Adrenal gland (tissue), 12 donors: ENCODE data around the gene FRG2B. TPM values are rescaled to one million over a fixed set of nuclear protein-coding genes. Genes with fewer than 3 reads are reported as not detected.
"Not testable (repeated sequence)": the region's sequence is repeated elsewhere in the genome, so short reads cannot be mapped to it uniquely, and the experiment has no call there.

Experiments
- DNase-seq, 7 donors: peaks; one replicate each; pipeline ENCODE4 v3.0.0-alpha.2; 2019 to 2020
- H3K27ac ChIP-seq, 5 donors: fragments of 200-600 bp; sonication (generic) in 4 of 5; 1 replicate in 3 of 5; 2 replicates in 2 of 5; pipeline versions ENCODE4 v1.5.1 to v1.8.0; 2016 to 2020; ENCODE audit warnings: mild to moderate bottlenecking in 1 of 5
- H3K27me3 ChIP-seq: fragments of 200-600 bp; 2 replicates; pipeline ENCODE4 v1.8.0; 2021
- H3K36me3 ChIP-seq, 2 donors: fragments of 200-600 bp; replicated peaks in 1 of 2; 1 replicate in 1 of 2; 2 replicates in 1 of 2; pipeline versions ENCODE4 v1.5.1 to v1.8.0; 2018 to 2022
- H3K4me1 ChIP-seq, 2 donors: fragments of 200-600 bp; replicated peaks in 1 of 2; 1 replicate in 1 of 2; 2 replicates in 1 of 2; pipeline versions ENCODE4 v1.5.1 to v1.8.0; 2018 to 2021
- H3K4me3 ChIP-seq, 4 donors: fragments of 200-600 bp; sonication (generic) in 3 of 4; one replicate each; pipeline ENCODE4 v1.5.1; 2016 to 2018
- H3K9me3 ChIP-seq, 3 donors: fragments of 200-600 bp; sonication (generic) in 1 of 3; replicated peaks in 1 of 3; 1 replicate in 2 of 3; 2 replicates in 1 of 3; pipeline versions ENCODE4 v1.5.1 to v1.8.0; 2016 to 2021
- POLR2A ChIP-seq, 2 donors: fragments of 450-650 bp; IDR thresholded peaks; one replicate each; pipeline ENCODE4 v1.6.1; 2017; ENCODE audit warnings: antibody characterized with exemption in 2 of 2, mild to moderate bottlenecking in 2 of 2, moderate library complexity in 1 of 2
- WGBS, 4 donors: extraction: QIAGEN DNeasy Blood & Tissue Kit in 2 of 4; methylation state at CpG; one replicate each; pipeline versions ENCODE4 v1.1.5 to v1.1.7; 2013 to 2017; 5-methylcytosine and 5-hydroxymethylcytosine counted together
- intact Hi-C, 2 donors: fragments of 100-400 bp; cut with DNase I; formaldehyde crosslinking; loops; one replicate each; pipeline versions ENCODE4 v1.14.1 to v1.15.0; 2022 to 2023
- polyA plus RNA-seq, 3 donors: library from polyadenylated mRNA; stranded (reverse); fragments of 200-250 nt in 2 of 3; fragments of 350-450 nt in 1 of 3; fragmentation: Illumina TruSeq in 1 of 3; extraction: RNeasy Lipid Tissue Mini Kit (QIAGEN cat#74804) in 1 of 3; gene quantifications; one replicate each; pipeline ENCODE4 v1.2.3, GENCODE V29; 2013 to 2014
- total RNA-seq, 9 donors: library from RNA; depleted of rRNA in 4 of 9; stranded (reverse); fragments of >200 nt in 4 of 9; fragments of 120-200 nt in 1 of 9; fragmentation: NEBNext Ultra II Directional in 1 of 9; extraction: Animal tissue kit (Norgen Biotek cat#: 25700) in 1 of 9; gene quantifications; one replicate each; pipeline versions ENCODE4 v1.1.0 to v1.2.4, GENCODE V29; 2013 to 2023
- TF ChIP-seq, protein P1 (sequence below), 6 experiments: fragments of 450-650 bp in 4 of 6; fragments of 200-600 bp in 2 of 6; sonication (generic) in 1 of 6; IDR thresholded peaks; 1 replicate in 5 of 6; 2 replicates in 1 of 6; pipeline versions ENCODE4 v1.5.1 to v1.8.0; 2016 to 2021; ENCODE audit warnings: antibody characterized with exemption in 6 of 6, mild to moderate bottlenecking in 2 of 6, moderate library complexity in 1 of 6
- donor health status: healthy with polysubstance abuse.
- donor health status: Bipolar disorder and iron deficiency.
- donor health status: DM: yes; HTN: yes; CAD: no.
- donor health status: DM: no; HTN: no; CAD: no.
- donor health status: DM: no; HTN: no; CAD: no.
- donor health status: DM: yes; HTN: yes; CAD: no.

FRG2B gene
- total and polyA plus RNA-seq, 12 donors, result not detected

DNA sequence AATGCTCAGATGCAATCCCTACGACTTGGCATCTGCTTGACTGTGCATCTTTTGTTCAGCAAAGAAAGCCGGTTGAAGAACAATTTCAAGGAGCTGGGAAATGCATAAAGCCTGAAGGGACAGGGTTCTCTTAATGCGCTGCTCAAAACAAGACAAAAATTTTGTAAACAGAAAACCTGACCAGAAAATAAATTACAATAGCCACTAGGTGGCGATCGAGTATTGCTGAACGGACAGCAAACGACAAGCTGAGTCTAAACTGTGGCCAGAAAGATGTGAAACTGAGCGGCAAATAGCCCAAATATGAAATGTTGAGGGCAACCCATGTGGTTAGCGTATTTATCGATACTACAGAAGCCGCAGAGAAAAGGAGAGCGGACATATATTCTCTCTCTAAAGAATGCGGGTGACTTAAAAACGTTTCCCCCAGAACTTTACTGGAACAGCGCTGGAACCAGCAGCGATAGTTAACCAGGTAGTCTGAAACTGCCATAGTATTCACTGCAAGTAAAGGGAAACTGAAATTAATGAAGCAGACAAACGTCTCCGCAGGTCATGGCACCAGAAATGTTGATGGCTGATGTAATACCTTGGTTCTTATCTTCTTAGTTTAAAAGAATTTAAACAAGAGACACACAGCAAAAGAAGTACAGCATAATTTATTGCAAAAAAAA, 20.6 kb upstream of the FRG2B start:
- DNase-seq, H3K27ac ChIP-seq, H3K4me3 ChIP-seq, H3K4me1 ChIP-seq, intact Hi-C loops, H3K36me3 ChIP-seq, H3K27me3 ChIP-seq, H3K9me3 ChIP-seq: not testable (repeated sequence)
- TF ChIP-seq, protein P1, sequence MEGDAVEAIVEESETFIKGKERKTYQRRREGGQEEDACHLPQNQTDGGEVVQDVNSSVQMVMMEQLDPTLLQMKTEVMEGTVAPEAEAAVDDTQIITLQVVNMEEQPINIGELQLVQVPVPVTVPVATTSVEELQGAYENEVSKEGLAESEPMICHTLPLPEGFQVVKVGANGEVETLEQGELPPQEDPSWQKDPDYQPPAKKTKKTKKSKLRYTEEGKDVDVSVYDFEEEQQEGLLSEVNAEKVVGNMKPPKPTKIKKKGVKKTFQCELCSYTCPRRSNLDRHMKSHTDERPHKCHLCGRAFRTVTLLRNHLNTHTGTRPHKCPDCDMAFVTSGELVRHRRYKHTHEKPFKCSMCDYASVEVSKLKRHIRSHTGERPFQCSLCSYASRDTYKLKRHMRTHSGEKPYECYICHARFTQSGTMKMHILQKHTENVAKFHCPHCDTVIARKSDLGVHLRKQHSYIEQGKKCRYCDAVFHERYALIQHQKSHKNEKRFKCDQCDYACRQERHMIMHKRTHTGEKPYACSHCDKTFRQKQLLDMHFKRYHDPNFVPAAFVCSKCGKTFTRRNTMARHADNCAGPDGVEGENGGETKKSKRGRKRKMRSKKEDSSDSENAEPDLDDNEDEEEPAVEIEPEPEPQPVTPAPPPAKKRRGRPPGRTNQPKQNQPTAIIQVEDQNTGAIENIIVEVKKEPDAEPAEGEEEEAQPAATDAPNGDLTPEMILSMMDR (IDR thresholded peaks at IDR 0.05), result peak in 2 of 6 experiments; percentile 31 to 49
- WGBS, 4 donors, result 3 to 6% (median 4%) methylated on average over 11 to 13 of the region's 18 CpGs

DNA sequence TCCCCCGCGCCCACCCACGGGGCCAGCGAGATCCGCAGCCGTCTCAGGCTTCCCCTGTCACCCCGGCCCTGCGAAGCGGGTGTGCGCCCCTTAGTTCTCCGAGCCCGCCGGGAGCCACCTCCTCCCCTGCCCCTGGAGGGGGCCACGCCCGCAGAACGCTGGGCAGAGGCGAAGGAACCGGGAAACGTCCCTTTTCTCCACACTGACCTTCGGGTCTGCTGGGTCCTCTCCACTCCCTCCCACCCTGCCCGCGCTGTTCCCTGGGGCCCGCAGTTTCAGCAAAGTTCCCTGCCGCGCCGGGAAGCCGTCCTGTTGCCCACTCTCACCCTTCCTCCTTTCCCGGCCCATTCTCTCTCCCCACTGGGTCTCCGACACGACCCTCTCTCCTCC, 11.2 kb upstream of the FRG2B start:
- H3K36me3 ChIP-seq, H3K27me3 ChIP-seq, H3K4me3 ChIP-seq, H3K27ac ChIP-seq, H3K4me1 ChIP-seq, intact Hi-C loops, DNase-seq, H3K9me3 ChIP-seq: not testable (repeated sequence)
- 12 to 14% methylated on average over 14 to 18 of the region's 30 CpGs; no CpG with 5 or more reads in 2 of the 4 donors for WGBS, 4 donors

DNA sequence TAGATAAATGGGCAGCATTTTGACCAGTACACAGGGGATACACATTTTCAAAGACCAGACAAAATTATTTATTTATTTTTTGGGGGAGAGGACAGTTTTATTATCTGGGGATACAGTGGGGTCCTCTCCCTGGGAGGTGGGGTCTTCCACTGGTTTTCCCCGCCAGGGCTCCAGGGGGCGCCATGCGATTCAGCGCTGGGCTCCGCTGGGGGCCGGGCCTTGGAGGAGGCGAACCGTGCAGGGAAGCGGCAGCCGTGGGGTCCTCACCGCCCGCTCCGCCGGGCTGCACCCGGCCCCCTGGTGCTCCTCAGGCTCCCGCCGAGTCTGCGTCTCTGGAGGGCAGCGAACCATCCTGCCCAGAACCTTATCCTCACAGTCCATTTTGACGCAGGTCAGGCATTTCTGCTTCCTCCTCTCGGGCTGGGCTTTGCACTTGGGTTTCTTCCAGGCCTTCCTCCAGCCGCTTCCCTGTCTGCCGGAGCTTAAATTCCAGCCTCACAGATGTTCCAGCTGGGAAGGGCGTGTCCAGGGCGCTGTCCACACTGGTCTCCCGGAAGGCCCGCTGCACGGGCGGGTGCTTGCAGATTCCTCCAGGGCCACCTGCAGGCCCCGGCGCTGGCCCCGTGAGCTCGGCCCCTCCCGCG, 10.7 kb upstream of the FRG2B start:
- H3K4me1 ChIP-seq, H3K27me3 ChIP-seq, H3K4me3 ChIP-seq, H3K36me3 ChIP-seq, DNase-seq, H3K27ac ChIP-seq, H3K9me3 ChIP-seq, intact Hi-C loops: not testable (repeated sequence)
- WGBS, 4 donors, result 3 to 5% methylated on average over 6 of the region's 35 CpGs; no CpG with 5 or more reads in 2 of the 4 donors

DNA sequence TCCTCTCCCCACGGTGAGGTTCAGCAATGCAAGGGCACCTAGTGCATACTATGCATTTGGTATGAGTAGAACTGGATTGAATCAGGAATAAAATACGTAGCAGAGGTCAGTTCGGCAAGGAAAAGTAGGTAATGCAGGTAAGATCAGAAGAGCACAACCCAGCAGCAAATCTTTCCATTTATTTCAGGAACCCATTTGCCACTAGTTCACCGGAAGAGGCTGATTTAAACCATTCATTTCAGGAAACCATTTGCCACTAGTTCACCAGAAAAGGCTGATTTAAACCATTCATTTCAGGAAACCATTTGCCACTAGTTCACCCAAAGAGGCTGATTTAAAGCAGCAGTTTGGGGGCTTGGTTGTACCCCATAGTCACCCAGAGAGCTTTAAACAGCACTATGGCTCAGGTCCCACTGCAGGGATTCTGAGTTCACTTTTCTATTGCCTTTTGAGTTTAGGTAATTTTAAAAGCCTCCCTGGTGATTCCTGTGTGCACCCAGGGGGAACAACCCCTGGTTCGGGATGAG, 4.2 kb upstream of the FRG2B start:
- H3K27me3 ChIP-seq, H3K4me3 ChIP-seq, H3K9me3 ChIP-seq, DNase-seq, H3K27ac ChIP-seq, H3K36me3 ChIP-seq, intact Hi-C loops, H3K4me1 ChIP-seq: not testable (repeated sequence)
- WGBS, 4 donors, result 63 to 80% (median 71%) methylated on average over 1 to 3 of the region's 5 CpGs

DNA sequence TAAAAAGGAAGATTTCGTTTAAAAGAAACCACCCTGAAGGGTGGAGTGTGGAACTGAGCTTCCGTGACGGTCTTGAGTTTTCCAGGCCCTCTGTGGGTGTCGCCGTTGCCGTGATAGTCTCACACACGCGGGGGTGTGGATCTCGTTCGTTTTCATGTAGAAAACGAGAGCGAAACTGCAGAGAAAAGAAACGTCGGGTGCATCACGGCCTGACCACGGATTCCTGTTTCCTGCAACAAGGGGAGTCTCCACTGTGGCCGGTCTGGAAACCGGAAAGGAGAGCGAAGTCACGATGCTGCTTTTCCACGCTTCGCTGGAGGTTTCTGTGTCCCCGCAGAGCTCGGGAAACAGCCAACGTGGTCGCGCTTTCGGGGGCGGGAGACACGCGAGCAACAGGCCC, 4.1 kb downstream of the FRG2B start:
- 26 to 56% (median 42%) methylated on average over 14 to 24 of the region's 31 CpGs for WGBS, 4 donors
- H3K27me3 ChIP-seq, H3K27ac ChIP-seq, intact Hi-C loops, H3K4me3 ChIP-seq, H3K4me1 ChIP-seq, DNase-seq, H3K9me3 ChIP-seq, H3K36me3 ChIP-seq: not testable (repeated sequence)

DNA sequence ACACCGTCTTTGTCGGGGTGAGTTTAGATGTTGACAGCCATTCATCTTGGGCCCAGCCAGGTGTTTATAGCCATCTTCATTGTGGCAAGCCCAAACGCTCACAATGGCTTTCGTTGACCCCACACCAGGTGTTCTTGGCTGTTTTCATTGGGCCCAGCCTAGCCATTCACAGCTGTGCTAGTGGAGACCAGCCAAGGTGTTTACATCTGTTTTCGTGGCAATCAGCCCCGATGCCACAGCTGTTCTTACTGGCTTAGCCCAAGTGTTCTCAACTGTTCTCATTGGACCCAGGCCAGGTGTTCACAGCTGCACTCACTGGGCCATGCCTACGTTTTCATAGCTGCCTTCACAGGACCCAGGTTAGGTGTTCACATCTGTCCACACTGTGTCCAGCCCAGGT, 7.7 kb downstream of the FRG2B start:
- no peak overlapping the region for H3K4me3 ChIP-seq
- H3K36me3 ChIP-seq, result no peaks in the 10 kb centered on the region
- no peaks in the 10 kb centered on the region for H3K4me1 ChIP-seq
- no peaks in the 10 kb centered on the region for H3K9me3 ChIP-seq
- H3K27ac ChIP-seq, result no peak overlapping the region
- no peak for DNase-seq
- intact Hi-C loops, result no loop called here
- WGBS, 4 donors, result 60 to 81% (median 80%) methylated on average over 4 to 7 of the region's 7 CpGs
- H3K27me3 ChIP-seq, result no peaks in the 10 kb centered on the region
- TF ChIP-seq, protein P1 (IDR thresholded peaks at IDR 0.05), result no peak
- TF ChIP-seq POLR2A (IDR thresholded peaks at IDR 0.05), result no peak
